Measurements from ENCODE around the gene FOSB.
A peak's percentile ranks its signal among the peaks of the same experiment; 100 is the strongest.

FOSB gene

GRCh38 chr19:45464852-45465441 lies 2.8 kb upstream of the FOSB start:
- H3K27ac ChIP-seq = no peak overlapping the region
- no peaks in the 10 kb centered on the region for H3K9me3 ChIP-seq
- intact Hi-C loops (cut with DNase I; ENCODE audit: low total_unique reads) = no loop called here
- H3K27me3 ChIP-seq = peaks cover 0 to 3% of the 10 kb centered on the region in 2 donors
- no peak overlapping the region for H3K4me3 ChIP-seq
- no peak for DNase-seq
- TF ChIP-seq CTCF (IDR thresholded peaks at IDR 0.05) = no peak
- peaks cover 0 to 26% (median 19%) of the 10 kb centered on the region in 4 donors for H3K4me1 ChIP-seq
- H3K36me3 ChIP-seq = no peaks in the 10 kb centered on the region

GRCh38 chr19:45467115-45467455 lies 711 bp upstream of the FOSB start:
- no peaks in the 10 kb centered on the region for H3K27me3 ChIP-seq
- intact Hi-C loops (cut with DNase I; ENCODE audit: low total_unique reads) = no loop called here

GRCh38 chr19:45468159-45468651 lies 409 bp downstream of the FOSB start:
- peak overlapping the region; percentile 89 to 95 for H3K27ac ChIP-seq
- intact Hi-C loops (cut with DNase I; ENCODE audit: low total_unique reads) = loop anchor here (2.0 kb wide), 1 partner anchor 13 kb away; no protein-coding TSS in a partner anchor
- peak in 1 of 2 donors; percentile 81 for DNase-seq
- no peaks in the 10 kb centered on the region for H3K36me3 ChIP-seq
- peak overlapping the region; percentile 62 for H3K4me3 ChIP-seq
- H3K9me3 ChIP-seq = no peaks in the 10 kb centered on the region
- H3K4me1 ChIP-seq = peaks cover 0 to 37% (median 27%) of the 10 kb centered on the region in 4 donors
- no peaks in the 10 kb centered on the region for H3K27me3 ChIP-seq
- TF ChIP-seq CTCF (IDR thresholded peaks at IDR 0.05) = no peak

More at GRCh38 chr19:45467115-45467455, 711 bp upstream of the FOSB start:
- no peak for DNase-seq
- Histone ChIP-seq H3K36me3 (no peaks in the 10 kb centered on the region), H3K4me3 (peak overlapping the region; percentile 62), H3K4me1 (peaks cover 0 to 34% (median 25%) of the 10 kb centered on the region in 4 donors), H3K27ac (peak overlapping the region; percentile 89 to 95), H3K9me3 (no peaks in the 10 kb centered on the region)
- TF ChIP-seq CTCF (IDR thresholded peaks at IDR 0.05) = no peak

- H3K36me3 ChIP-seq = no peaks in the 10 kb centered on the region
- intact Hi-C loops (cut with DNase I; ENCODE audit: low total_unique reads) = loop anchor here (2.0 kb wide), 1 partner anchor 14 kb away; no protein-coding TSS in a partner anchor
- no peak for DNase-seq
- H3K27me3 ChIP-seq = peaks cover 0 to 3% of the 10 kb centered on the region in 2 donors
- peak overlapping the region; percentile 89 to 95 for H3K27ac ChIP-seq
- peak overlapping the region; percentile 62 for H3K4me3 ChIP-seq
- H3K4me1 ChIP-seq = peaks cover 0 to 37% (median 27%) of the 10 kb centered on the region in 4 donors
- no peak for TF ChIP-seq CTCF (IDR thresholded peaks at IDR 0.05)
- no peaks in the 10 kb centered on the region for H3K9me3 ChIP-seq
Measured at GRCh38 chr19:45468803-45469131, 971 bp downstream of the FOSB start.

- intact Hi-C loops (cut with DNase I; ENCODE audit: low total_unique reads) = loop anchor here (2.0 kb wide), 1 partner anchor 15 kb away; no protein-coding TSS in a partner anchor
- peak; percentile 92 to 97 for DNase-seq
- Histone ChIP-seq H3K4me1 (peaks cover 0 to 37% (median 27%) of the 10 kb centered on the region in 4 donors), H3K9me3 (no peaks in the 10 kb centered on the region), H3K27me3 (peaks cover 0 to 3% of the 10 kb centered on the region in 2 donors), H3K27ac (peak overlapping the region; percentile 89 to 95), H3K4me3 (peak overlapping the region; percentile 62), H3K36me3 (no peaks in the 10 kb centered on the region)
- no peak for TF ChIP-seq CTCF (IDR thresholded peaks at IDR 0.05)
Measured at GRCh38 chr19:45469132-45469944, 1.5 kb downstream of the FOSB start.
